DND-41 (cell line): ENCODE results near the gene DNAH3.

ENCODE experiments used
- EZH2 ChIP-seq: IDR thresholded peaks from 3 replicates; pipeline ENCODE4 v1.6.1; 2012; ENCODE audit warnings: borderline replicate concordance, low read depth, mild to moderate bottlenecking, moderate library complexity, low read length, inconsistent platforms; ENCODE audit not compliant: severe bottlenecking
- TF ChIP-seq, protein P1 (sequence below): IDR thresholded peaks from 2 replicates; pipeline ENCODE4 v1.5.1; 2012; ENCODE audit warnings: borderline replicate concordance, low read length, moderate library complexity, mild to moderate bottlenecking; ENCODE audit not compliant: poor library complexity, severe bottlenecking; ENCODE audit errors: extremely low read depth

DNA sequence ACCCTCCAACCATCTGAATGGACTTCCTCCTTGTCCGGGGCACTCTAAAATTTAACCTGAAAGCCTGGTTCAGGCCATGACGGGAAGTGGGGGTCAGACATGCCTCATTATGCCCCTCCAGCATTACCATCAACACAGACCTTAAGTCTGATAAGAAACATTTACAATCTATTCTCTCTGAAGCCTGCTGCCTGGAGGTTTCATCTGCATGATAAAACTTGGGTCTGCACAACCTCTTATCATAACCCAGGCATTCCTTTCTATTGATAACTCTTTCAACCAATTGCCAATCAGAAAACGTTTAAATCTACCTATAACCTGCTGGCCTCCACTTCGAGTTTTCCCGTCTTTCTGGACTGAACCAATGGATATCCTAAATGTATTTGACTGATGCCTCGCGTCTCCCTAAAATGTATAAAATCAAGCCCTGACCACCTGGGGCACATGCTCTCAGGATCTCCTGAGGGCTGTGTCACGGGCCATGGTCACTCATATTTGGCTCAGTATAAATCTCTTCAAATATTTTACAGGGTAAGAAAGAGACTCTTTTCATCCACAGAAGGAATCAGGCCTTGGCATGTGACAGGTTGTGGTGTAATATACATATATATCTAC lies 204.5 kb downstream of the DNAH3 start:
- TF ChIP-seq, protein P1, sequence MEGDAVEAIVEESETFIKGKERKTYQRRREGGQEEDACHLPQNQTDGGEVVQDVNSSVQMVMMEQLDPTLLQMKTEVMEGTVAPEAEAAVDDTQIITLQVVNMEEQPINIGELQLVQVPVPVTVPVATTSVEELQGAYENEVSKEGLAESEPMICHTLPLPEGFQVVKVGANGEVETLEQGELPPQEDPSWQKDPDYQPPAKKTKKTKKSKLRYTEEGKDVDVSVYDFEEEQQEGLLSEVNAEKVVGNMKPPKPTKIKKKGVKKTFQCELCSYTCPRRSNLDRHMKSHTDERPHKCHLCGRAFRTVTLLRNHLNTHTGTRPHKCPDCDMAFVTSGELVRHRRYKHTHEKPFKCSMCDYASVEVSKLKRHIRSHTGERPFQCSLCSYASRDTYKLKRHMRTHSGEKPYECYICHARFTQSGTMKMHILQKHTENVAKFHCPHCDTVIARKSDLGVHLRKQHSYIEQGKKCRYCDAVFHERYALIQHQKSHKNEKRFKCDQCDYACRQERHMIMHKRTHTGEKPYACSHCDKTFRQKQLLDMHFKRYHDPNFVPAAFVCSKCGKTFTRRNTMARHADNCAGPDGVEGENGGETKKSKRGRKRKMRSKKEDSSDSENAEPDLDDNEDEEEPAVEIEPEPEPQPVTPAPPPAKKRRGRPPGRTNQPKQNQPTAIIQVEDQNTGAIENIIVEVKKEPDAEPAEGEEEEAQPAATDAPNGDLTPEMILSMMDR, result no peak
- TF ChIP-seq EZH2, result no peak
